HEK293T (cell line): ENCODE measurements around the gene PHLDA3.

Experiments used
- ARNT ChIP-seq: fragments of 450-650 bp; IDR thresholded peaks from 2 replicates; pipeline ENCODE4 v1.6.1; 2017; ENCODE audit warnings: mild to moderate bottlenecking
- BHLHE40 ChIP-seq: fragments of 450-650 bp; IDR thresholded peaks from 2 replicates; pipeline ENCODE4 v1.6.1; 2016; ENCODE audit warnings: mild to moderate bottlenecking, moderate library complexity, borderline replicate concordance
- CTBP1 ChIP-seq: fragments of 450-650 bp; IDR thresholded peaks from 2 replicates; pipeline ENCODE4 v1.6.1; 2016; ENCODE audit warnings: borderline replicate concordance
- ELF4 ChIP-seq: fragments of 450-650 bp; IDR thresholded peaks from 2 replicates; pipeline ENCODE4 v1.6.1; 2017; ENCODE audit warnings: antibody characterized with exemption
- FOXA1 ChIP-seq: fragments of 450-650 bp; IDR thresholded peaks from 2 replicates; pipeline ENCODE4 v1.6.1; 2016; ENCODE audit warnings: mild to moderate bottlenecking
- FOXK2 ChIP-seq: fragments of 450-650 bp; IDR thresholded peaks from 2 replicates; pipeline ENCODE4 v1.6.1; 2016; ENCODE audit warnings: mild to moderate bottlenecking
- FOXM1 ChIP-seq: fragments of 450-650 bp; IDR thresholded peaks from 2 replicates; pipeline ENCODE4 v1.6.1; 2017; ENCODE audit warnings: mild to moderate bottlenecking, borderline replicate concordance
- L3MBTL2 ChIP-seq: fragments of 450-650 bp; conservative IDR thresholded peaks from 2 replicates; pipeline ENCODE4 v1.6.1; 2016; ENCODE audit warnings: mild to moderate bottlenecking
- LEF1 ChIP-seq: fragments of 450-650 bp; IDR thresholded peaks from 2 replicates; pipeline ENCODE4 v1.6.1; 2017; ENCODE audit warnings: mild to moderate bottlenecking, borderline replicate concordance
- NFRKB ChIP-seq: fragments of 450-650 bp; IDR thresholded peaks from 2 replicates; pipeline ENCODE4 v1.6.1; 2016; ENCODE audit warnings: mild to moderate bottlenecking, moderate library complexity
- SP1 ChIP-seq: fragments of 450-650 bp; IDR thresholded peaks from 2 replicates; pipeline ENCODE4 v1.6.1; 2017
- SUZ12 ChIP-seq: fragments of 450-650 bp; IDR thresholded peaks from 2 replicates; pipeline ENCODE4 v1.6.1; 2016; ENCODE audit warnings: mild to moderate bottlenecking
- TARDBP ChIP-seq: fragments of 450-650 bp; IDR thresholded peaks from 2 replicates; pipeline ENCODE4 v1.6.1; 2016
- TF ChIP-seq, protein P1 (sequence below): fragments of 450-650 bp; IDR thresholded peaks from 2 replicates; pipeline ENCODE4 v1.6.1; 2016

DNA sequence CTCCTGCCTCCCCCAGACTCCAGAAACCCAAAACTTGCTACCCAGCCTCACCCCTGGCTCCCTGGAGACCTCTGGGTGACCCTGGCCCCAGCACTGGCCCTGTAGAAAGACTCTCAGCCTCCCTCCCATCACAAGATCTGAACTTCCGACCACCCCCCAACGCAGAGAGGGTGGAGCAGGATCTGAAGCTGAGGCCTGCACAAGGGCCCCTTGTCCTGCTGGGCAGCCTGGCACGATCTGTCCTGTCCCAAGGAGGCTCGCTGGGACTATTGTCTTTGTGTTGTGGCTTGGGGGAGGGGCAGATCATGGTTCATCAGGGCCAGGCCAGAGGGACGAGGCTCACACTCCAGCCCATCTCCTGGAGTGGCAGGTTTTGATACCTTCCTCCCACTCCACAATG is 20.0 kb downstream of the PHLDA3 start:
- TF ChIP-seq, protein P1, sequence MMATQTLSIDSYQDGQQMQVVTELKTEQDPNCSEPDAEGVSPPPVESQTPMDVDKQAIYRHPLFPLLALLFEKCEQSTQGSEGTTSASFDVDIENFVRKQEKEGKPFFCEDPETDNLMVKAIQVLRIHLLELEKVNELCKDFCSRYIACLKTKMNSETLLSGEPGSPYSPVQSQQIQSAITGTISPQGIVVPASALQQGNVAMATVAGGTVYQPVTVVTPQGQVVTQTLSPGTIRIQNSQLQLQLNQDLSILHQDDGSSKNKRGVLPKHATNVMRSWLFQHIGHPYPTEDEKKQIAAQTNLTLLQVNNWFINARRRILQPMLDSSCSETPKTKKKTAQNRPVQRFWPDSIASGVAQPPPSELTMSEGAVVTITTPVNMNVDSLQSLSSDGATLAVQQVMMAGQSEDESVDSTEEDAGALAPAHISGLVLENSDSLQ: no peak
- TF ChIP-seq SP1: no peak
- no peak for TF ChIP-seq BHLHE40
- no peak for TF ChIP-seq SUZ12
- no peak for TF ChIP-seq ELF4
- no peak for TF ChIP-seq TARDBP
- no peak for TF ChIP-seq FOXM1
- TF ChIP-seq FOXK2: no peak
- TF ChIP-seq FOXA1: no peak
- TF ChIP-seq ARNT: no peak
- TF ChIP-seq CTBP1: no peak
- no peak for TF ChIP-seq LEF1
- no peak for TF ChIP-seq L3MBTL2
- no peak for TF ChIP-seq NFRKB
